RPMI7951 (cell line): ENCODE results near the gene RFX1. TPM values are rescaled to one million over a fixed set of nuclear protein-coding genes. Genes with fewer than 3 reads are reported as not detected.
"Not testable (repeated sequence)": the region's sequence is repeated elsewhere in the genome, so short reads cannot be mapped to it uniquely, and the experiment has no call there.

Experiments used
- DNase-seq: peaks from one replicate; pipeline ENCODE4 v3.0.0-alpha.2; 2012; ENCODE audit warnings: low read depth
- total RNA-seq: library from RNA; depleted of rRNA; stranded (reverse); fragments of >200 nt; shearing (Covaris generic); gene quantifications from 2 replicates; pipeline ENCODE4 v1.2.3, GENCODE V29; 2014

Gene RFX1
- total RNA-seq, 1 experiment from 2014 or later: 1.7 TPM

- no peak for DNase-seq
Measured at GRCh38 chr19:13937479-13938300, 68.4 kb downstream of the RFX1 start.

- DNase-seq: no peak
Measured at GRCh38 chr19:13935765-13936510, 70.2 kb downstream of the RFX1 start.

GRCh38 chr19:13934785-13935109 lies 71.4 kb downstream of the RFX1 start:
- DNase-seq: no peak

GRCh38 chr19:13932911-13933393 lies 73.2 kb downstream of the RFX1 start:
- no peak for DNase-seq

- no peak for DNase-seq
Measured at GRCh38 chr19:13932149-13932637, 73.9 kb downstream of the RFX1 start.

GRCh38 chr19:13931391-13932148 lies 74.5 kb downstream of the RFX1 start:
- DNase-seq: no peak

GRCh38 chr19:13930402-13930801 lies 75.7 kb downstream of the RFX1 start:
- no peak for DNase-seq

- no peak for DNase-seq
Measured at GRCh38 chr19:13929956-13930355, 76.2 kb downstream of the RFX1 start.

- DNase-seq: no peak
Measured at GRCh38 chr19:13929340-13929739, 76.8 kb downstream of the RFX1 start.

GRCh38 chr19:13926715-13927114 lies 79.4 kb downstream of the RFX1 start:
- DNase-seq: no peak

GRCh38 chr19:13926010-13926409 lies 80.1 kb downstream of the RFX1 start:
- no peak for DNase-seq

GRCh38 chr19:13923194-13923987 lies 82.7 kb downstream of the RFX1 start:
- DNase-seq: no peak

- DNase-seq: not testable (repeated sequence)
Measured at GRCh38 chr19:13922118-13922517, 84.0 kb downstream of the RFX1 start.

GRCh38 chr19:13920940-13921747 lies 85.0 kb downstream of the RFX1 start:
- DNase-seq: peak; percentile 70

GRCh38 chr19:13920524-13920923 lies 85.6 kb downstream of the RFX1 start:
- no peak for DNase-seq

GRCh38 chr19:13918726-13919411 lies 87.3 kb downstream of the RFX1 start:
- no peak for DNase-seq

- no peak for DNase-seq
Measured at GRCh38 chr19:13917888-13918406, 88.2 kb downstream of the RFX1 start.

GRCh38 chr19:13914777-13915176 lies 91.3 kb downstream of the RFX1 start:
- no peak for DNase-seq

GRCh38 chr19:13913352-13913751 lies 92.8 kb downstream of the RFX1 start:
- no peak for DNase-seq
